Cardiac septum (tissue), 1 donor: ENCODE data around the gene WHAMM. TPM values are rescaled to one million over a fixed set of nuclear protein-coding genes. Genes with fewer than 3 reads are reported as not detected.
"Not testable (repeated sequence)": the region's sequence is repeated elsewhere in the genome, so short reads cannot be mapped to it uniquely, and the experiment has no call there.

Experiments
- DNase-seq: peaks from one replicate; pipeline ENCODE4 v3.0.0-alpha.2; 2020; ENCODE audit warnings: low spot score
- intact Hi-C: fragments of 100-400 bp; cut with DNase I; formaldehyde crosslinking; loops from one replicate; pipeline ENCODE4 v1.14.0; 2022
- long read RNA-seq: library from polyadenylated mRNA; unstranded; transcript quantifications from one replicate; pipeline ENCODE4 v2.0.0, GENCODE V29; 2021
- total RNA-seq: library from RNA; stranded (reverse); fragmentation: NEBNext Ultra II Directional; extraction: Animal tissue kit (Norgen Biotek cat#: 25700); gene quantifications from one replicate; pipeline ENCODE4 v1.2.1, GENCODE V29; 2021
- donor health status: DM: no; HTN: no; CAD: no.

WHAMM gene, protein sequence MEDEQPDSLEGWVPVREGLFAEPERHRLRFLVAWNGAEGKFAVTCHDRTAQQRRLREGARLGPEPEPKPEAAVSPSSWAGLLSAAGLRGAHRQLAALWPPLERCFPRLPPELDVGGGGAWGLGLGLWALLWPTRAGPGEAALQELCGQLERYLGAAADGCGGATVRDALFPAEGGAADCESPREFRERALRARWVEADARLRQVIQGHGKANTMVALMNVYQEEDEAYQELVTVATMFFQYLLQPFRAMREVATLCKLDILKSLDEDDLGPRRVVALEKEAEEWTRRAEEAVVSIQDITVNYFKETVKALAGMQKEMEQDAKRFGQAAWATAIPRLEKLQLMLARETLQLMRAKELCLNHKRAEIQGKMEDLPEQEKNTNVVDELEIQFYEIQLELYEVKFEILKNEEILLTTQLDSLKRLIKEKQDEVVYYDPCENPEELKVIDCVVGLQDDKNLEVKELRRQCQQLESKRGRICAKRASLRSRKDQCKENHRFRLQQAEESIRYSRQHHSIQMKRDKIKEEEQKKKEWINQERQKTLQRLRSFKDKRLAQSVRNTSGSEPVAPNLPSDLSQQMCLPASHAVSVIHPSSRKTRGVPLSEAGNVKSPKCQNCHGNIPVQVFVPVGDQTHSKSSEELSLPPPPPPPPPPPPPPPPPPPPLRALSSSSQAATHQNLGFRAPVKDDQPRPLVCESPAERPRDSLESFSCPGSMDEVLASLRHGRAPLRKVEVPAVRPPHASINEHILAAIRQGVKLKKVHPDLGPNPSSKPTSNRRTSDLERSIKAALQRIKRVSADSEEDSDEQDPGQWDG
- 7.2 TPM for total RNA-seq
- long read RNA-seq, full-length matches to known transcripts: 4 of 22 reads
- long read RNA-seq, partial matches to known transcripts: 14 of 22 reads
- long read RNA-seq, other reads (novel, unspliced or antisense): 4 of 22 reads

DNA sequence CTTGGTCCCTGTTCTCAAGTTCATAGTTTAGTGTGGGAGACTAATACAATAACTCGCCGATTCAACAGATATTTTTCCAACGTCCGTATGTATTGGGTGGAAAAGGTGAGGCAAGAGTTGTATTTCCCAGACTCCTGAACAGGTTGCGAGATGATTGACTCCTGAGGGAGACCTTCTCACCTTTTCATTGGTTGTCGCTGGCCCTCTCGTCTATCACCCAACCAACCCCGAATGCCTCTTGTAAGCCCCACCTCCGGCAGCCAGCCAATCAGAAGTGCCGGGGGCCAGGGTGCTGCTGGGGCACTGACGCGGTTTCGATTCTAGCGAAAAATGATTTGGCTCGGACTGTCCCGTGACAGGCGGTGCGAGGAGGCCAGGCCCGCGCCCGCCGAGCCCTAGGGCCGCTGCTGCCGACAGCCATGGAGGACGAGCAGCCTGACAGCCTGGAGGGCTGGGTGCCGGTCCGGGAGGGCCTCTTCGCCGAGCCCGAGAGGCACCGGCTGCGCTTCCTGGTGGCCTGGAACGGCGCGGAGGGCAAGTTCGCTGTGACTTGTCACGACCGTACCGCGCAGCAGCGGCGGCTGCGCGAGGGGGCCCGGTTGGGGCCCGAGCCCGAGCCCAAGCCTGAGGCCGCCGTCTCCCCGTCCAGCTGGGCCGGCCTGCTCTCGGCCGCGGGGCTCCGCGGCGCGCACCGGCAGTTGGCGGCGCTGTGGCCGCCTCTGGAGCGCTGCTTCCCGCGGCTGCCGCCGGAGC is at the start of gene WHAMM:
Gene WHAMM (plus strand): TSS at position 321 of the 753 bp plus-strand sequence. CDS start 99 bp downstream, at position 420.
- peak; percentile 99 for DNase-seq
- intact Hi-C loops: loop anchor here (5.0 kb wide), 1 partner anchor 258 kb away; the partner anchor contains the start of gene BTBD1

DNA sequence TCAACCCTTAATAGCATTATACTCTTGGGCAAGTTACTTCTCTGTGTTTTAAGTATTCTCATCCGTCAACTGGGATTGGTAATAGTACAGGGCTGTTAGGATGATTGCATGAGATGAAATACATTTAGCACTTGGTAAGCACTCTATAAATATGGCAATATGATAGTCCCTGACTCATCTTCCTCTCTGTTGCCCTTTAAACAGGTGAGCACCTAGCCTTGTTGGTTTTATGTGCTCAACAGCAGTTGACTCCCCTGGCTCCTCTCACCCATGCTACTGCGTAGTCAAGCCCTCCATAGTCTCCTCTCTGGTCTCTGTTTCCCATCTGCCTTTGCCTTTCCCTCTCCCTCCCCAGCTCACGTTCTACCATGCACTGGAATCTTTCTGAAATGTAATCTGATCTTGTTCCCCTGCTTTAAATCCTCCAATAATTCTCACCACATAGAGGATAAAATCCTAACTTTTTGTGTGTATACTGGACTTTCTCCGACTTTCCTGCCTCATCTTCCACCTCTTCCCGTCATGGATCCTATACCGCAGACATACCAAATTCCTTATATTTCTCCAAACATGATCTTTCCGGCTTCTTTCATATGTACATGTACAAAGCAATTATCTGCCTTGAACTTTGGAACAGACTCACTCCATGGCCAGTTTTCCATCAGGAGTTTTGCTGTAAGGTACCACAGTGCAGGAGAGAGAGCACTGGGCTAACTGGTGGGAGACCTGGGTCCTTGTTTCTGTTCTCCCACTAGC is 45.9 kb upstream of the WHAMM start:
- intact Hi-C loops: no loop called here
- DNase-seq: no peak

DNA sequence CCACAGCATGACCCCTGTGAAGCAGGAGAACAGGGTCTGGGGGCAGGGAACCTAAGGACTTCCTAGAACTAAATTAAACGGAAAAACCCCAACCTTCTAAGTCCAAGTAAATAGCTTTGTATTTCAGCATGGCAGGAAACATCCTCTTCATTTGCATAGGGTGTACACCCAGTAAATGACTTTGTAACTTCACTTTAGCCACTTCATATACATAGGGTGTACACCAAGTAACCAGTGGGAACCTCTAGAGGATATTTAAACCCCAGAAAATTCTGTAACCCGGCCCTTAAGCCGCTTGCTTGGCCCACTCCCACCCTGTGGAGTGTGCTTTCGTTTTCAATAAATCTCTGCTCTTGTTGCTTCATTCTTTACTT is 45.3 kb upstream of the WHAMM start:
- intact Hi-C loops: no loop called here
- DNase-seq: no peak

DNA sequence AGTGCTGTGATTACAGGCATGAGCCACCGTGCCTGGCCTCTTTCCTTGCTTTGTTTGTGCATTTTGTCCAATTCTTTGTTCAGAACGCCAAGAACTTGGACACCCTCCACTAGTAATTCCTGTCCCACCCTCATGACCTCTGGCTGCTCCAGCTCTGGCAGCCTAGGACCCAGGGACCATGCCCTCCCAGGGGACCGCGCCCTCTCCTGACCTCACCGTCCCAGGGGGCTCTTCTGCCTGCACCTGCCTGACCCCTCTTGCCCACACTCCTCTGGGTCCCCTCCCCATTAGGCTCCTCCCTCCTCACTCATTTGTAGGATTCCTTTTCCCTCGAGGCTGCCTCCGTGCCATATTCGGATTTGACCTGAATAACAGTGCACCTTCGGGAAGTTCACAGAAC is 44.7 kb upstream of the WHAMM start:
- intact Hi-C loops: no loop called here
- no peak for DNase-seq

DNA sequence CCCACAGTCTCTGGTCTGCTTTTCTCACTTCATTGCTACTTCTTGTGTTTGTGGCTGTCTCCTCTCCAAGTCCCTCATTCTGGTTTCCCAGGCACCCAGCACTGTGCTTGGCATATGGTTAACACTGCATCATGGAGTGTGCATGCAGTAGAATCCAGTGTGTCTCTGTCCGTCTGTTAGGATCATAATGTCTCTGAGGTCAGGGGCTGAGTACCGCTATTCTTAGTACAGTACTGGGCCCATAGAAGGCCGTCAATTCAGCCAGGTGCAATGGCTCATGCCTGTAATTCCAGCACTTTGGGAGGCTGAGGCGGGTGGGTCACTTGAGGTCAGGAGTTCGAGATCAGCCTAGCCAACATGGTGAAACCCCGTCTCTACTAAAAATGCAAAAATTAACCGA is 43.2 kb upstream of the WHAMM start:
- intact Hi-C loops, DNase-seq: not testable (repeated sequence)

DNA sequence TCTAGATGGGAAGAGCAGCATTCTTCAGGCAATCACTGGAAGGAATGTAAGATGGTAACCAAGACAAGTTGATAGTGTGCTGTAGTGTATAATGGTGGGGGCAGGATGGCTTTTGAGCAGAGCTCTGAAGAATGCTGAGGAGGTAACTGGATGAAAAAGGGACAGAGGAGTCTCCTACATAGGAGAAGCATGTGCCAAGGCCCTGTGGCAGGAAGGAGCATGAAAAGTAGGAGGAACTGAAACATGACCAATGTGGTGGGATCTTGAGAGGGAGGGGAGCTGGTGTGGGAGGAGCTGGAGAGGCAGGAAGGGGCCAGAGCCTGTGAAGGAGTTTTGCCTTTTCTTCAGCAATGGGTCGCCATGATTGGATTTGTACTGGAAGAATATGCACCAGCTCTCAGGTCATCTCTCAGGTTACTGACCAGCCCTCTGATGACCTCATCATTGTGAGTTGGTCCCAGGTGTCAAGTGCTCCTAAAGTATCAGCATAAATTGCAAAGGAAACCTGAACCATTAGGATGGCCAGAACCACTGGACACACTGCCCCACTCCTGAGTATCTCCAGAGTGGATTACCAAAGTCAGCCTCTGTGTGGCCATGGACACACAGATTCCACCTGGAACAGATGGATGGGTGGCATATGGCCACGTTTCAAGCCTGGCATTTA is 42.1 kb upstream of the WHAMM start:
- DNase-seq: no peak
- intact Hi-C loops: no loop called here

DNA sequence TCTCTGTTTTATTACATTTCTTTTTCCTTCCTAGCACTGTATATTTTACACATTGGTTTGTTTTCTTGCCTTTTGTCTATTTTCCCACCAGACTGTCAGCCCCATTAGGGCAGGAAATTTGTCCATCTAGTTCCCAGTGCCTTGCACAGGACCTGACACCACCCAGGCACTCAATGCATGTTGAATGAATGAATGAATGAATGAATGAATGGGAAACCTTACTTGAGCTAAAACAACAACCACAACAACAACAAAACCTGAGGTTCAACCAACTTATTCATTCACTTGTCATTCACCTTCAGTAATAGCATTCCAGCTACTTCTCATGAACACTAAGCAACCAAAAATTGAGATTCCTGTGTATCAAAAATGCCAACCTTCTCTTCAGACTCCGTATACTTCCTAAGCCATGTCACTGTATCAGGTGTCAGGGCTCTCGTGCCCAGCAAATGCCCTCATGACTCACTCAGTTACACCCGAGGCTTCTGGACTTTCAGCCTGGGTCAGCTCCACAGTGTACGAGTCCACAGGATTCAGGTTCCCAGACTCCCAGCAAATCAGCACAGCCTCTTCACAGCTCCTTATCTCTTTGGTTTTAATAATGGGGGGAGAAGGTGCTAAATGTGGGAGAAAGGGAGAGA is 40.9 kb upstream of the WHAMM start:
- intact Hi-C loops: no loop called here
- no peak for DNase-seq

DNA sequence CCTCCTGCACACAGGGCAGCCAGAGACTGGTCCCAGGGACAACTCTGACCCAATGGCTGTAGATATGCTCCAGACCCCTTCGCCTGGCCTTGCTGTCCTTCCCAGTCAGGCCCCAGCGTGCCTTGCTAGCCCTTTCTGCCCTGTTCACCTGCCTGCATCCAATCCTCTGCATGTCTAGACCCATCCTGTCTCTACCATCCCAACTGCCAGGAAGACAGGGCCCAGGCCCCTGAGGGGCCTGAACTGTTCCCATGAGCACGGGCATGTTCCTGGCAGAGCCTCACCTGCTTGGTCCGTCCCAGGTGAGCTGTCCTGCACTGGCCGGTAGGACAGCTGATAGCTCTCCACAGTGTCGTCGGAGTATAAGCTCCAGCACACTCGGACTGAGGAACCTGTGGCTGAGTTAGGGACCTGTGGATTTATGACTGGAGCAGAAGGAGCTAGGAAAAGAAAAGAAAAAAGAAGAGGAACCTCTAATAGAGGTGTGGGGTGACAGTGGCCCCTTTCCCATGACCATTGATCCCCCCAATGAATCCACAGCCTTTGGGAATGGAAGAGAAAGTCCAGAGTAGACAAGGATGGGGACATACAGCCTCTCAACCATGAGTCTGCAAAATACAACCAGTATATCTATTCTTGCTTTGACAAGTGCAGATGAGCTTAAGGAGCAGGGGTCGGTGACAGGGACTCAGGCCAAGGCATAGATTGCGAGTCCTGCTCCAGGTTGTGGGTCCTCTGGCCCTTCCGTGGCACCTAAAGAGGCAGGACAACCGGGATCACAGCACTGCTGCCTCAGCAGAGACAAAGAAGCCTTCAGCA is 37.4 kb upstream of the WHAMM start:
- intact Hi-C loops: no loop called here
- DNase-seq: no peak

DNA sequence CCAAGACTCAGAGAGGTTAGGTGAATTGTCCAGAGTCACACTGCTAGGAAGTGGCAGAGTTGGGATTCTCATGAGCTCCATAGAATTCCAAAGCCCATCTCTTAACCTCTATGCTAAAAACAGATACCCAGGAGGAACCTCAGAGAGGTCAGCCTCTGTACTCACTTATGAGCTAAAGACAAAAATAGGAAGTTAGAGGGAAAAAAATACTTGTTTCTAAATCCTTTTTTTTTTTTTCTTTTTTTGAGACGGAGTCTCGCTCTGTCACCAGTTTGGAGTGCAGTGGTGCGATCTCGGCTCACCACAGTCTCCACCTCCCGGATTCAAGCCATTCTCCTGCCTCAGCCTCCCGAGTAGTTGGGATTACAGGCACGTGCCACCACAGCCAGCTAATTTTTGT is 34.9 kb upstream of the WHAMM start:
- no peak for DNase-seq
- intact Hi-C loops: no loop called here

DNA sequence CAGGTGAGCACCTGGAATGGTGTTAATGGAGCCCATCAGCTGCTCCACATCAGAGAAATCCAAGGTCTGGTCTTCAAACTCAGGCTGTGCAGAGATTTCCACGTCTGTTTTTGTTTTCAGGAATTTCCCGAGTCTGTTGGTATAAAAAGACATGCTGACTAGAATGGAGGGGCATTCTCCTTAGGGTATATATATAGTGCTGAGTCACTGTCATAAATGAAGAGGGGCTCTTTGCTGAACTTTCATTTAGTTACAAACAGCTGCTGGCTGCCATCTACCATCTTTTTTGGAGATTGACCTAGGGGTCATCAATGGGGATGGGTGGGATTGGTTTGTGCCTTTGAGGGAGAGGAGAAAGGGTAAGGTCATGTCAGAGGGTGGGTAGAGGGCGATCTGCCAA is 30.7 kb upstream of the WHAMM start:
- DNase-seq: no peak
- intact Hi-C loops: no loop called here

DNA sequence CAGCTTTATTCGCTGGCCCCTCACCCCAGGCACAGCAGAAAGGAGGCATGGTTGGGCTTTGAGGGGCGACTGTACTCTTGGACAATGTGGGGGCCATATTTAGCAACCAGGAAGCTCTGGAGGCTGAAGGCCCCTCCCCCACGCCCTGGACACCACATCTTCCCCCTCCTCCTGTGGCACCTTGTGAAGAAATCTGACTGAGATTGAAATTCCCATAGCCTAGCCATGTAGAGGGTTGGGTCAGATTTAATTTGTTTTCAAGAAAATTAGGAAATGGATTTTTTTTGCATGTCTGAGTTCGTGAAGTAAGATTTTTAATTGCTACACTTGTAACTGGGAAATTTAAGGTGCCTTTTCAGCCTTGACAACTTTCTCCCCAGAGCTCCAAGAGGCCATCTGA is 28.1 kb upstream of the WHAMM start:
- intact Hi-C loops: no loop called here
- DNase-seq: no peak

DNA sequence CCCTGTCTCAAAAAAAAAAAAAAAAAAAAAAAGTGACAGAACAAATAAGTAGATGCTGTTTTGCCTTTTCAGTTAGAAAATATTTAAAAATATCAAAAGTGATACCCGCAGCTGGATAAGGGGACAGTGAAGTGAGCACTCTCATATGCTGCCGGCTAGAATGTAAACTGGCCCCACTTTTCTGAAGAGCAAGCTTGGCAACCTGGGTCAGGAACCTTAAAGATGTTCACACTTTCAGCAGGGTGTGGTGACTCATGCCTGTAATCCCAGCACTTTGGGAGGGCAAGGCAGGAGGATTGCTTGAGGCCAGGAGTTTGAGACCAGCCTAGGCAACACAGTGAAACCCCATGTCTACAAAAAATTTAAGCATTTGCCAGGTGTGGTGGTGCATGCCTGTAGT is 20.9 kb upstream of the WHAMM start:
- DNase-seq: no peak
- intact Hi-C loops: no loop called here

DNA sequence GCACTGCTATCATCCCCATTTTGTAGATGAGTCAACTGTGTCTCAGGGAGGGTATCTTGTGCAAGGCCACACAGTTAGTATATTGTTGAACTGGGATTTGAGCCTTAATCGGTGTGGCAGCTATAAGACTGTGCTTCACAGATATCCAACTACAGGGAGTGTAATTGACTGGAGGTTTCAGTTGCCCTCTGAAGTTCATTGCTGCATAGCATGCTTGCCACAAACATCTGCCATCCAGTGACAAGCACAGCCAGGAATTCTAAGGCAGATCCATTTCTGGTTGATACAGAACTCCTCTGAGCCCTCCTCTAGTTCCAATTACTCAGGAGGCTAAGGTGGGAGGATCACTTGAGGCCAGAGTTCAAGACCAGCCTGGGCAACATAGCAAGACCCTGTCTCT is 19.9 kb upstream of the WHAMM start:
- no peak for DNase-seq
- intact Hi-C loops: no loop called here

DNA sequence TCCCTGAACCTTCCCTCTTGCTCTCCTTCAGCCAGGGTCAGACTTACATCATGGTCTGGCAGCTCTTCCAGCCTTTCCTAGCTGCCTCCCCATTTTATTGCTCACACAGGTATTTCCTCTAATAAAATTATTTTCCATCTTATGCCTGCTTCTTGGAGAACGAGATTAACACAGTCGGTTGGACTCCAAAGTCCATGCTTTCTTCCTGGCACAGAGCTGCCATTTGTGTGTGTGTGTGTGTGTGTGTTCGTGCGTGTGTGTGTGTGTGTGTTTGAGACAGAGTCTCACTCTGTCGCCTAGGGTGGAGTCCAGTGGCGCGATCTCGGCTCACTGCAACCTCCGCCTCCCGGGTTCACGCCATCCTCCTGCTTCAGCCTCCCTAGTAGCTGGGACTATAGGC is 19.1 kb upstream of the WHAMM start:
- DNase-seq: no peak
- intact Hi-C loops: no loop called here

DNA sequence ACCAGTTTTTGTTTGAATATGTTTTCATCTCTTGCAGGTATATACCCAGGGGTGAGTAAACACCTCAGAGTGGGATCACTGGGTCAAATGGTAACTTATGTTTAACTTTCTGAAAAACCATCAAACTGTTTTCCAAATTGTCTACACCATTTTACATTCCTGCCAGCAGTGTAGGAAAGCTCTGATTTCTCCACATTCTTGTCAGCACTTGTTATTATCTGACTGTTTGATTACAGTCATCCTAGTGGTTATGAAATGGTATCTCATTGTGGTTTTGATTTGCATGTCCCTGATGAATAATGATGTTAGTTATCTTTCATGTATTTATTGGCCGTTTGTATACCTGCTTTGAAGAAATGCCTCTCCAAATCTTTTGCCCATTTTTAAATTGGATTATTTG is 17.4 kb upstream of the WHAMM start:
- no peak for DNase-seq

DNA sequence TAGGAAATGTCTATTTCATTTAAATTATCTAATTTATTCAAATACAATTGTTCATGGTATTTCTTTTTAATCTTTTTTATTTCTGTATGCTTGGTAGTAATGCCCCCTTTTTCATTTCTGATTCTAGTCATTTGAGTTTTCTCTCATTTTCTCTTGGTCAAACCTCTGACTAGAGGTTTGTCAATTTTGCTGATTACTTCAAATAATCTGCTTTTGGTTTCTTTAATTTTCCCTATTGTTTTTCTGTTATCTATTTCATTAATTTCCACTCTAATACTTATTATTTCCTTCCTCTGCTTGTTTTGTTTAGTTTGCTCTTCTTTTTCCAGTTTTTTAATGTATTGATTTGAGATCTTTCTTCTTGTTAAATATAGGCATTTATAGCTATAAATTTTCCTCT is 15.7 kb upstream of the WHAMM start:
- no peak for DNase-seq
- intact Hi-C loops: no loop called here

More for the DNA sequence above, 17.4 kb upstream of the WHAMM start:
- intact Hi-C loops: no loop called here

DNA sequence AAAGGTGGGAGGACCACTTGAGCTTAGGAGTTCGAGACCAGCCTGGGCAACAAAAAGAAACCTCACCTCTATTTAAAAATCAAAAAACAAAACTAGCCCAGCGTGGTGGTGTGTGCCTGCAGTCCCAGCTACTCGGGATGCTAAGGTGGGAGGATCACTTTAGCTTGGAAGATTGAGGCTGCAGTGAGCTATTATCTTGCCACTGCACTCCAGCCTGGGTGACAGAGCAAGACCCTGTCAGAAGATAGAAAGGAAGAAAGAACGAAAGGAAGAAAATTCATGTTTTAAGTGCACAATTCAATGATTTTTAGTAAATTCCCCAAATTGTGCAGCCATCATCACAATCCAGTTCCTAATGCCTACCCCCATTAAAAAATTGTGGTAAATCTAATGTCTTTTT is 11.3 kb upstream of the WHAMM start:
- no peak for DNase-seq
- intact Hi-C loops: loop anchor here (2.0 kb wide), 1 partner anchor 47 kb away; no protein-coding TSS in a partner anchor
